ENCODE results near the gene MITF.

- TF ChIP-seq, protein P1, sequence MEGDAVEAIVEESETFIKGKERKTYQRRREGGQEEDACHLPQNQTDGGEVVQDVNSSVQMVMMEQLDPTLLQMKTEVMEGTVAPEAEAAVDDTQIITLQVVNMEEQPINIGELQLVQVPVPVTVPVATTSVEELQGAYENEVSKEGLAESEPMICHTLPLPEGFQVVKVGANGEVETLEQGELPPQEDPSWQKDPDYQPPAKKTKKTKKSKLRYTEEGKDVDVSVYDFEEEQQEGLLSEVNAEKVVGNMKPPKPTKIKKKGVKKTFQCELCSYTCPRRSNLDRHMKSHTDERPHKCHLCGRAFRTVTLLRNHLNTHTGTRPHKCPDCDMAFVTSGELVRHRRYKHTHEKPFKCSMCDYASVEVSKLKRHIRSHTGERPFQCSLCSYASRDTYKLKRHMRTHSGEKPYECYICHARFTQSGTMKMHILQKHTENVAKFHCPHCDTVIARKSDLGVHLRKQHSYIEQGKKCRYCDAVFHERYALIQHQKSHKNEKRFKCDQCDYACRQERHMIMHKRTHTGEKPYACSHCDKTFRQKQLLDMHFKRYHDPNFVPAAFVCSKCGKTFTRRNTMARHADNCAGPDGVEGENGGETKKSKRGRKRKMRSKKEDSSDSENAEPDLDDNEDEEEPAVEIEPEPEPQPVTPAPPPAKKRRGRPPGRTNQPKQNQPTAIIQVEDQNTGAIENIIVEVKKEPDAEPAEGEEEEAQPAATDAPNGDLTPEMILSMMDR (conservative IDR thresholded peaks at IDR 0.05 in 1 of 2, IDR thresholded peaks at IDR 0.05 in 1 of 2; ENCODE audit: extremely low read depth in 1 of 2, insufficient read depth in 1 of 2, low read depth in 1 of 2, low read length in 2 of 2) = no peak
- no peak for TF ChIP-seq EZH2 (IDR thresholded peaks at IDR 0.05; ENCODE audit: borderline replicate concordance, low read length)
Observed at GRCh38 chr3:69738315-69738714, 949 bp upstream of the MITF start.

All from mammary epithelial cell (primary cell).